NCI-H446 treated with DMSO at 0.1 percent for 48 hours (cell line): ENCODE data around the gene ARID1B.

ENCODE experiments used
- DNase-seq: peaks from one replicate; lab custom pipeline; 2025; lab: John Stamatoyannopoulos, UW

Gene ARID1B

GRCh38 chr6:156906451-156906850, 129.3 kb downstream of the ARID1B start:
- no peak for DNase-seq

- no peak for DNase-seq
Observed at GRCh38 chr6:156909212-156910010, 132.2 kb downstream of the ARID1B start.

GRCh38 chr6:156910011-156910334, 132.8 kb downstream of the ARID1B start:
- no peak for DNase-seq

DNA sequence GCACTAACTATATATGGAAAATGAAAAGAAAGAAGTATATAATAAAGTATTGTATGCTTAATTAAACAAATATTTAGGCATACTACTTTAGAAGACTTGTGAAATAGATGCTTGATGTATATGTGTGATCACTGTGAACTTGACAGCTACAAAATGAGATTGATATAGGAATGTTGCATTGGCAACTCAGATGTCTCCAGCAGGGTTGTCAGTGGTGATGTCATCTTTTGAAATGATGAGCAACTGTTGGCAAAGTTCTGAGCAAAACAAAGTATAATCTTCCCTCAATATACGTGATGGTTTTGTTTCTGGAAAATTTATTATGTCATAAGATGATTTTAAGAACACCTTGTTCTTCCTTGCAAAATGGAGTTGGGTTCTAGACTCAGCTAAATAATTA, 133.8 kb downstream of the ARID1B start:
- no peak for DNase-seq

- DNase-seq, result no peak
Observed at GRCh38 chr6:156911581-156911980, 134.4 kb downstream of the ARID1B start.

DNA sequence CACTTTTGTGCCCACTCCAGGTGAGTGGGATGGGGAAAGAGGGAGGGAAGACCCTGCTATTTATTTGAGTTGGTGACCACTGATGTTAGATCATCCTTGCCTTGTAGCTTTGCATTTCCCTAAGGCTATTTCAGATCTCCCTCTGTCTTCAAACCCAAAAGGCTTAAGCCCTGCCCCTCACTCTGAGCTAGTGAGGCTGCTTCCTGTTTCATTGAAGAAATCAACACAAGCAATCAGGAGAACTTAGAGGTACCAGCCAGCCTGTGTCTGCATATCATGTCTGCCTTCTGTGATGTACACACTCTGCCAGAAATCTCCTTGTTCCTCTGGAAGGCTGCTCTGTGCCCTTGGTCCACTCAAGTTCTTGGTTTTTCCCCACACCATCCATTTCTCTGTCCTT, 135.3 kb downstream of the ARID1B start:
- no peak for DNase-seq

DNA sequence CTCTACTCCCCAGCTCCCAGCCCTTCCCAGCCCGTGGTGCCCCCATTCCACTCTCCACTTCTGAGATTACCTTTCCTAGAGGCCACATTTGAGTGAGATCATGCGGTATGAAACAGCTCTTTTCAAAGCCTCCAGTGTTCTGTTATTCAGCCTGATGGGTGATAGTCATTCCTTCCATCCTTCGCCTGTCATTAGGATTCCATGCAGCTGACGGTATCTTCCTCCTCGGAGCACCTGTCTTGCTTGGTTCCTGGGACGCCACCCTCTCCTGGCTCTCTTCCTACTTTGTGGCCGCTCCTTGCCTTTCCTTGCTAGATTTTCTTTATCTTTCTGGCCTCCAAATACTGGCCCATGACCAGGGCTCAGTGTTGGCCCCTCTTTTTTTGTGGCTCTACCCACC, 137.0 kb downstream of the ARID1B start:
- DNase-seq, result no peak

DNA sequence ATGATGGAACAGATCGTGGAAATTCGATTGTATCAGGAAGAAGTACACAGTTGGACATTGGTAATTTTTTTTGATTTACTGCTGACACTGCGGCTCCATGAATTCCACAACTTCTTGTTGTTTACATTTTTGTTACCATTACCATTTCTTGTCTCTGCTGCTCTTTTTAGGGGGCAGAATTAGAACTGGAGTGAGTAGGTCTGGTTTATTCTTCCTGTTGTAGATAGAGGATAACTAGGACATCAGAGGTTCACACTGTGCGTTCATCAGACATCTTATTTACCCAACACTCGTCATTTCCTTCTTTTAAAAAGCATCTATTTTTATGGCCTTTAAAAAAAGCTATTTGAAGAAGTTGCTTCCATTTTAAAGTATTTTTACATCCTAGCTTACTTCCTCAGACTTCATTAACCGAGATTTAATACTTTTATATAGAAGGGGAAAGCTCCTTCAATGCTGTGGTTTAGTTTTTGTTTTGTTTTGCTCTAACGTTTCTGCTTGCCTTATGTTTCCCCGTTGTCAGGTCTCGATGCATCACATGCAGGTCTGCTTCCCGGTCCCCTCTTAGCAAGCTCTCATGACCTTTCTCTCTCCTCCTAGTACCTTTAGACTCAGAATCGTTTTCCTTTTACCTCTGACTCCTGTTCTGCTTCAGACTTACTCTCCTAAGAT, 139.1 kb downstream of the ARID1B start:
- DNase-seq, result no peak

GRCh38 chr6:156917213-156917612, 140.0 kb downstream of the ARID1B start:
- DNase-seq, result no peak

DNA sequence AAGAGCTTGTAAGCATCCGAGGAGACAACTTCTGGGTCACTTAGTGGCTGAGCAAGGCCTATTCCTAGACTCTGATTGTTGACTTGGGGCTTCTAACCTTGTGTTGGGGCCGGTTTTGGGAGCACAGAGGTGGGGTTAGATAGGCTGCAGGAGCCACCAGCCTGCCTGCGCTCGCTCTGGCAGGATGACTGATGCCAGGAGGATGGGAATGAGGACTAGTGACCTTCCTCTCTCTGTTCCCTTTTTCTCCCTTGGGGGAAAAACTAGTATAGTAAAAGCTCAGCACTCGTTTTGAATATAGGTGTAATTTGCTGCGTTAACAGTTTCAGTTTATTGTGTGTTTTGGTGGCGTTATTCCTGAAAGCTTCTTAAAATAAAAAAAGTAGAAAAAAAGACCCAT, 141.5 kb downstream of the ARID1B start:
- no peak for DNase-seq

- DNase-seq, result no peak
Observed at GRCh38 chr6:156919370-156919769, 142.2 kb downstream of the ARID1B start.

DNA sequence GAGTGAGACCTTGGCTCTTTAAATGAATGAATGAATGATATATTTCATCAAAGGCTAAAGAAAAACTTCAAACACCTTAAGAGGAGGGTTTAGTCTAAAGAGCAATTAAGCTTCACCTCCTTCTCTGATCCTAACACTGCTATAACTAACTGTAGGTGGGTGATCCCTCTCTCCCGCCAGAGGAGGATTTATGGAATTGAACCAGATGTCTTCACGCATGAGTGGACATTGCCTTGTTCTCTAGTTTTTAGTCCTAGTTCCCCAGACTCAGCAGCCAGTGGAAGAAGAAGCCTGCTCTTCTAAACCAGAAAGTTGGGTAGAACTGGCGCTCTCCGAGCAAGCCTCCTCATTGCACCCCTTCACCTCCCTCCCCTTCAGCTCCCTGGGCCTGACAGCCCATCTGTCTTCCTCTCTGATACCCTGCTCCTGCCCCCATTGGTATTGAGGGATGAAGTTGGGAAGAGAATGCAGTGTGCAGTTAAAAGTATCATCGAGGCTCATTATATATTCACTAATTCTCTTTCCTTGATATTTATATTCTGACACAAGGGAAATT, 142.7 kb downstream of the ARID1B start:
- no peak for DNase-seq

- DNase-seq, result no peak
Observed at GRCh38 chr6:156924246-156924645, 147.1 kb downstream of the ARID1B start.

GRCh38 chr6:156925026-156925425, 147.8 kb downstream of the ARID1B start:
- no peak for DNase-seq

GRCh38 chr6:156925718-156926607, 148.8 kb downstream of the ARID1B start:
- DNase-seq, result no peak

- DNase-seq, result no peak
Observed at GRCh38 chr6:156928126-156928525, 150.9 kb downstream of the ARID1B start.

DNA sequence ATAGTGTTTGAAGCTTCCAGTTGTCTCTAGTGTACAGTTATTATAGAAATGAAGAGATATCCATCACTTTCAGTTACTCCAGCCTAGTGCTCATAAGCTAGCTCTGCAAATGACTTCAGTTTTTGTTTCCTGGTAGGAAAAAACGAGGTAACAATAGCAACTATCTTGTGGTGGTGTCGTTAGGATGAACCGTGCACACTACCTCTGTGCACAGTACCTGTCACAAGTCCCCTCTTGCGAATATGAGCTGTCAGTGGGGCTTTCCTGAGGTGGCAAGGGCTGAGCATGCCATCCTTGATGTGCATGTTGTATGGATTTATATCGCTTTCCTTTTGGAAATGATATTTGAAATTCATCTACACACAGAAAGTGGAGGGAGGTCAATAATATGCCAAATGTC, 151.8 kb downstream of the ARID1B start:
- DNase-seq, result no peak

DNA sequence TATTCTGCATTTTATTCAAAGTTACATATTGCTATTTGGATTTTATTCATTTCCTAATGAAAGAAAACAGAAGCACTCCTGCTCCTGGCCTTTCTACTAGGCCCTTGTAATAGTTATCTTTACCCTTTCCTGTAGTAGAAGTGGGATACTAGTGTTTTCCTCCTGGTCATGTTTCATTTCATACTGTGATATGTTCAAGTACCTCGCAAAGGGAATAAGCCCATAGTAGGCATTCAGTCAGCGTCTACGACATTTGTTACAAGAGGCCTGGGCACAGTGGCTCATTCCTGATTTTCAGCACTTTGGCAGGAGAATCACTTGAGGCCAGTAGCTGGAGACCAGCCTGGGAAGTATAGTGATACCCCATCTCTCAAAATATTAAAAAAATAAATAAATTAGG, 154.1 kb downstream of the ARID1B start:
- no peak for DNase-seq

DNA sequence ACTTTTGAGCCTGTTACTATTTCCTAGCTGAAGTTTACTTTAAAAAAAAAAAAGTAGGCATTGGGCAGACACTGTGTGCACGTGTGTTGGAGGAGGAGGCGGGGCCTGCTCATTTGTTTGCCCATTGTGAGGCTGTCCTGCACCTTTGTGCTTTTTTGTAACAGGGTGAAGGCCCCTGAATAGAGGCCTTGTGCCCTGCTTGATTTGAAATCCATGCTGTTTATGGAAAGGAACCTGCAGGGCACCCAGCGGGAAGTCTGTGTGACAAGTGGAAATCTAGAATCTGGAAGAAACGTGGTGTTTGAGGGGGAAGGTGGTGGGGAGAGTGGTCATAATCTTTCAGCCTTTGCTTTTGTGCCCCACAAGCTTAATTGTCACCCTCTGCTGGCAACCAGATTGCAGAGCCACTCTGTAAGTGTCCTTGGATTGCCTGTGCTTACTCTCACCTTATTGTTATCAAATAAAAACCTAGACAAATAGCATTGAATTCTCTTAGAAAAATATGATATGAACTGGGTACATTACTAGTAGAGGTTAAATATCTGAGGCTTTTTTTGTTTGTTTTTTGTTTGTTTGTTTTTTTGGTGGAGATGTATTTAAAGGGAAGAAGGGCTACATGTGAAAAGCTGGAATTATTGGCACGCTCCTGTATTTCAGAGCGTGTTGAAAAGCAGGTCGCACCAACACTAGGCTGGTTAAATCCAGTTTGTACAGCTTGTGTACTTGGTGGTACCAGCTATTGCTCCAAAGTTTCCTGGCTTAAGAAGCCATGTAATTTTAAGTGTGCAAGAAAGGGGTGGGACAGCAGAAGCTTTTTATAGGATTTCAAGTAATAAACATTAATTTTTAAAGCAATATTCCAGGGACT, 156.3 kb downstream of the ARID1B start:
- DNase-seq, result no peak

DNA sequence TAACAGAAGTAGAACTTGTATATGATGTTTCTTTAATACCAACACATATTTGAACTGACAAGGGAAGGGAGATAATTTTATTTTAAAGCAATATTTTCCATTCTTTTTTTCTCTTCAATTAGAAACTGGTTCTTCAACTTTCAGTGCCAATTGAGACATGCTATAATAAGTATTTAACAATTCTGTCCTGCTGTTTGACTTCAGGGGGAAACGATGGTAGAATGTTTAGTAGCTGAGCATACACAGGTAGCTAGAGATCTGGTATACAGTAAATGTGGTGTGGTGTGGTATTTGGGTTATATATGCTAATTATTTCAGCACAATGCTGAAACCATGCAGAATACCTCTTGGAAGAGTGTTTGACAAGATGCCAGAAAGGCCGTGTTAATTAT, 156.9 kb downstream of the ARID1B start:
- DNase-seq, result no peak

DNA sequence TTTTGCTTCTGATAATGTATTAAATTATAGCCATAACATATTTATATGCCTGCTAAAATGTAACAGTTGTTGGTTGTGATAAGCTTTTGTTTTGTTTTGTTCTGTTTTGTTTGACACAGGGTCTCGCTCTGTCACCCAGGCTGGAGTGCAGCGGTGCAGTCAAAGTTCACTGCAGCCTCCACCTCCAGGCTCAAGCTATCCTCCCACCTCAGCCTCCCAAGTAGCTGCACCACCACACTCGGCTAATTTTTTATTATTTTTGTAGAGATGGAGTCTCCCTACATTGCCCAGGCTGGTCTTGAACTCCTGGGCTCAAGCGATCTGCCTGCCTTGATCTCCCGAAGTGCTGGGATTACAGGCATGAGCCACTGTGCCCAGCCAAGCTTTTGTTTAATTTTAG, 157.8 kb downstream of the ARID1B start:
- DNase-seq, result no peak

DNA sequence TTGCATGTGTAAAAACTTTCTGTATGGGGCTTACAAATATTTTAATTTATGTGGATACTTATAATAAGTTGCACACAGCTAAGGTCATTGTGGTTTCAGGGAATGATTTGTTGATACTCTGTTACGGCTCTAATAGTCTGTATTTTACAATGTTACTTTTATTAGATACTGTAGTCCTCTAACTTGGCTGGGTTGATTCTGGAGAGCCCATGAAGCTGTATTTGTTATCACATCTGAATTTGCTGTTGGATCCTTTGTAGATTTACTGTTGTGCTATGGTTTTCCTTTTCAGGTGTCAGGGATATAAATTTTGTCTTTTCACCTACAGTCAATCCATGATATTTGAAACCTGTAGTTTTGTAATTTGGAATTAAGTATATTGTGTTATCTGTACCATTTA, 161.0 kb downstream of the ARID1B start:
- DNase-seq, result no peak
